Measurements from ENCODE around the gene UBE2M.
"Not testable (repeated sequence)": the region's sequence is repeated elsewhere in the genome, so short reads cannot be mapped to it uniquely, and the experiment has no call there.

Gene UBE2M

GRCh38 chr19:58558066-58558622, at the start of gene UBE2M:
Gene UBE2M (minus strand): TSS chr19:58558611. CDS start chr19:58558381, 230 bp downstream.
- DNase-seq, result no peak

DNA sequence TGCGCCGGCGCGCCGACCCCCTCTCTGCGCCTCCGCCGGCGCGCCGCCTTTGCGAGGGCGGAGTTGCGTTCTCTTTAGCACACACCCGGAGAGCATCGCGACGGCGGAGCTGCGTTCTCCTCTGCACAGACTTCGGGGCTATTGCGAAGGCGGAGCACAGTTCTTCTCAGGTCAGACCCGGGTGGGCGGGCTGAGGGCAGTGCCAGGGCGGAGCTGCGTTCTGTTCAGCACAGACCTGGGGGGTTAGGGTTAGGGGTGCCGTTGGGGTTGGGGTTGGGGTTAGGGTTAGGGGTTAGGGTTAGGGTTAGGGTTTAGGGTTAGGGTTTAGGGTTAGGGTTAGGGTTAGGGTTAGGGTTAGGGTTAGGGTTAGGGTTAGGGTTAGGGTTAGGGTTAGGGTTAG, 48.8 kb upstream of the UBE2M start:
- not testable (repeated sequence) for DNase-seq

DNA sequence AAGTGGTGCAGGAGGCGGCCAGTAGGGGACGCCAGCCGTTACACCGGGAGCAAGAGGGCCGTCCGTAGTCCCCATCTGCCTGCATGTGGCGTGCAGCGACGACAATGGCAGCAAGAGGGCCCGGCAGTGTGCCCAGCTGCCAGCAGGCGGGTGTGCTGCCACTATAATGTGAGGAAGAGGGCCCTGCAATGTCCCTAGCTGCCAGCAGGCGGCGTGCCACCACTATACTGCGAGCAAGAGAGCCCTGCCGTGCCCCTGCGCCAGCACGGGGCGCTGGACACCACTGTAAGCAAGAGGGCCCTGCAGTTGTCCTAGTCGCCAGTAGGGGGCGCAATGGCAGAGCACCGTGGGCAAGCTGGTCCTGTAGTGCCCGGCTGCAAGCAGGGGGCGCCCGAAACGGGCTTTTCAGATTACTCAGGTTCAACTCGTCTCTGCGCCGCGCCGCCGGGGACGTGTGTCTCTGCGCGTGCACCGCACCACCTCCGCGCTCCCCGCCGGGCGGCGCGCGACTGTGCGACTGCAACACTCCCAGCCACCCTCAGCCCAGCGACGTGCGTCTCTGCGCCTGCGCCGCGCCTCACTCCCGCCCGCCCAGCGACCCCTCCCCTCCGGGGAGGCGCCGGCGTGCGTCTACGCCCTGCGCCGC, 48.0 kb upstream of the UBE2M start:
- DNase-seq, result not testable (repeated sequence)

GRCh38 chr19:58586133-58586765, 27.8 kb upstream of the UBE2M start:
- DNase-seq, result no peak

DNA sequence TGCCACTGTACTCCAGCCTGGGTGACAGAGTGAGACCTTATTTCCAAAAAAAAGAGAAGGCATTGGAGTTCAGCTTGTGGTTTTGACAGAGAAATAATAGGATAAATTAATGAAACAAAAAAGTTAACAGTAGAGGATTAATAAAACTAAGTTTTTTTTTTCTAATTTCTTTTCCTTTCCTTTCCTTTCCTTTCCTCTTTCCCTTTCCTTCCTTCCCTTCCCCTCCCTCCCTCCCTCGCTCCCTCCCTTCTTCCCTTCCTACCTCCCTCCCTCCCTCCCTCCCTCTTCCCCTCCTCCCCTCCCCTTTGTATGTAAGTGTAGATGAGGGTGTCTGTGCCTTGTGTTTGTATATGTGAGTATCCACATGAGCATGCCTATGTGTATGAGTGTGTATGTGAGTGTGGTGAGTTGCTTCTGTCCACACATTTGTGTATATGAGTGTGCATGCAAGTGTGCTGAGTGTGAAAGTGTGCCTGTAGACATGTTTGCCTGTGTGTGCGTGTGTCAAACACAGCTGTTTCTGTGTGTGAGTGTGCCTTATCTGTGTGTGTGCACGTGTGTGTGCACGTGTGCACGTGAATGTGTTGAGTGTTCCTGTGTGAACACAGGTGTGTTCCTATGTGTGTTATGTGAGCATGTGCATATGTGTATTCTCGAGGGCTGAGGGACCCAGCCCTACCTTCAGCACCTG, 27.2 kb upstream of the UBE2M start:
- DNase-seq, result no peak

- DNase-seq, result no peak
Measured at GRCh38 chr19:58584498-58585441, 26.4 kb upstream of the UBE2M start.

GRCh38 chr19:58582985-58583384, 24.6 kb upstream of the UBE2M start:
- DNase-seq, result no peak

- no peak for DNase-seq
Measured at GRCh38 chr19:58581227-58582141, 23.1 kb upstream of the UBE2M start.

- no peak for DNase-seq
Measured at GRCh38 chr19:58579473-58580142, 21.2 kb upstream of the UBE2M start.

- DNase-seq, result no peak
Measured at GRCh38 chr19:58578012-58578925, 19.9 kb upstream of the UBE2M start.

DNA sequence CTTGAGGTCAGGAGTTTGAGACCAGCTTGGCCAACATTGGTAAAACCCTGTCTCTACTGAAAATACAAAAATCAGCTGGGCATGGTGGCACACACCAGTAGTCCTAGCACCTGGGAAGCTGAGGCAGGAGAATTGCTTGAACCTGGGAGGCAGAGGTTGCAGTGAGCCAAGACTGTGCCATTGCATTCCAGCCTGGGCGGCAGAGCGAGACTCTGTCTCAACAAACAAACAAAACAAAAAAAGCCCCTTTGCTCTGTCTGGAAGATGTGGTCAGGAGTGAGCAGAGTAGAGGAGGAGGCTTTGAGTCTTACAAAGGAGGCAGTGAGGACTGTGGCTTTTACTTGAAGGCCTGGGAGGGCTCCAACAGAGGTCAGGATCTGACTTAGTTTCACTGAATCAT, 19.2 kb upstream of the UBE2M start:
- not testable (repeated sequence) for DNase-seq

DNA sequence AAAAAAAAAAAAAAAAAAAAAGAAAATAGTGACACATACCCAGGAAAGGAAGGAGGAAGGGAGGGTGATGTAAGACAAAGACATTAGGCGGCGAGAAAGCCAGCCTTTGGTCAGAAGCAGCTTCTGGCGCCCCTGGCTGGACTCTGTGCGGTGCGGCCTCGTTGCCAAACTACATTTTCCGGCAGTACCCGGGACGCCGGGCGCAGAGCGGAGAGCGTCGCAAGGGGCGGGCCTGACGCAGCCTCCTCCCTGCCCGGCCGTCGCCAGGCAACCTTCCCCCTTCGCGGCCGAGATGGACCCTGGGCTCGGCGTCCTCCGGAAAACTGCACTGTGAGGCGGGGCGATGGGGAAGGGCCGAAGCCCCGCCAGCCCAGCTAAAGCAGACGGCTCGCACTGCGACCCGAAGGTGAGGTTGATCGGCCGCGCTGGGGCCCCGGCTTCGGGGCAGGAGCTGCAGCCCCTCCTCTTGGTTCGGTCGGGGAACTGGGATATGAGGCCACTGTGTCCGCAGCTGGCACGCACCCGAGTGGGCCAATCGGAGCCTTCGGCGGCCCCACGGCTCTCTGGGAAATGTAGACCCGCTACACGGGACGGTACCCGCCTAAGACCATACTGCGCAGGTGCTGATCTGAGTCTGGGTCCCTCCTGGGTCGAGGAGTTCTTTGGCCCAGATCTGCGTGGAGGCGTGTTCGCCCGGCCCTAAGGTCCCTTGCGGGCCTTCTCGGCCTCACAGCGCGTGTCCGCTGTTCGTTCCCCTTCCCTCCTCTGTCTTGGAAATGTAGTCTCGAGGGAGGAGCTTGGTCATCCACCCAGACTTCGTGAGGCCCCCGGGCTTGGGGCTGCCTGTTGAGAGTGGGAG, 17.0 kb upstream of the UBE2M start:
- no peak for DNase-seq

GRCh38 chr19:58573658-58574164, 15.3 kb upstream of the UBE2M start:
- DNase-seq, result no peak

DNA sequence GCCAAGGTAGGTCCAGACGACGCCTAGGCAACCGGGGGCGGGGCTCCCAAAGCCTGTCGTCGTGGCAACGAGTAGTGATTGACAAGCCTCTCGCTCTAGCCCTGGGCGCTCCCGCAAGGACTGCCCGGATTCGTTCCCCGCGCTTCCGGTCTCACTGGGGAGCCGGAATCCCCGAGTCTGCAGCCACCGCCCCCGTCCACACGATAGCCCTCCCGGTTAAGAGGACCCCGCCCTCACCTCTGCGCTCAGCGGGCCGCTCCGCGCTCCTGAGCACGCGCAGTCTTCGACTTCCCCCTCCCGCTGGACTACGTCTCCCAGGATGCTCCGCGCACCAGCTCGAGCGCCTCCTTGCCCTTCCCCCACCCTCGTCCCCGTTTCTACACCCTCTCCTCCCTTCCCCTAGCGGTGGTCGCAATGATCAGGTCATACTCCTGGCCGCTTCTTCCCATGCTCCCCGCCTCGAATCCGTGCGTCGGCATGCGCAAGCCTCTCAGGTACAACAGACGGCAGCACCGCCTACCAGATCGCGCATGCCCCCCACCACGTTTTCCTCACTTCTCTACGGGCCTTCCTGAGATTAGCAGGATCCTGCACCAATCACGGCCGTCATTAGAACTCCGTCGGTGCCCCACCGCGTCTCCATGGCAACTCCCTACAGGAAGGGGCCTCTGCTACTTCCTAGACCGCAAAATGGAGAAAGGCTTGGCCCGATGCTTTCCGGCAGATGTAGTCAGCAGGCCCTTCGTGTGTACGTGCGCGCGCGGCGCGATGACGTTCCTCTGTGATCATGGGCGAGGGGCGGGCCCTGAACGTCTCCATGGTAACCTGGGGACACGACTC, 14.6 kb upstream of the UBE2M start, which contains the start of gene MZF1:
TSS of gene MZF1 (minus strand) at position 518 of the 840 bp plus-strand sequence. CDS start 1,946 bp downstream, outside the sequence.
- DNase-seq, result no peak

- no peak for DNase-seq
Measured at GRCh38 chr19:58572026-58572817, 13.8 kb upstream of the UBE2M start.

- no peak for DNase-seq
Measured at GRCh38 chr19:58571575-58571947, 13.2 kb upstream of the UBE2M start.
